Measurements from ENCODE around the gene RUFY1. TPM values are rescaled to one million over a fixed set of nuclear protein-coding genes. Genes with fewer than 3 reads are reported as not detected.
A peak's percentile ranks its signal among the peaks of the same experiment; 100 is the strongest.

RUFY1 gene
- total RNA-seq, 1 experiment from 2014 or later = 34.0 TPM

DNA sequence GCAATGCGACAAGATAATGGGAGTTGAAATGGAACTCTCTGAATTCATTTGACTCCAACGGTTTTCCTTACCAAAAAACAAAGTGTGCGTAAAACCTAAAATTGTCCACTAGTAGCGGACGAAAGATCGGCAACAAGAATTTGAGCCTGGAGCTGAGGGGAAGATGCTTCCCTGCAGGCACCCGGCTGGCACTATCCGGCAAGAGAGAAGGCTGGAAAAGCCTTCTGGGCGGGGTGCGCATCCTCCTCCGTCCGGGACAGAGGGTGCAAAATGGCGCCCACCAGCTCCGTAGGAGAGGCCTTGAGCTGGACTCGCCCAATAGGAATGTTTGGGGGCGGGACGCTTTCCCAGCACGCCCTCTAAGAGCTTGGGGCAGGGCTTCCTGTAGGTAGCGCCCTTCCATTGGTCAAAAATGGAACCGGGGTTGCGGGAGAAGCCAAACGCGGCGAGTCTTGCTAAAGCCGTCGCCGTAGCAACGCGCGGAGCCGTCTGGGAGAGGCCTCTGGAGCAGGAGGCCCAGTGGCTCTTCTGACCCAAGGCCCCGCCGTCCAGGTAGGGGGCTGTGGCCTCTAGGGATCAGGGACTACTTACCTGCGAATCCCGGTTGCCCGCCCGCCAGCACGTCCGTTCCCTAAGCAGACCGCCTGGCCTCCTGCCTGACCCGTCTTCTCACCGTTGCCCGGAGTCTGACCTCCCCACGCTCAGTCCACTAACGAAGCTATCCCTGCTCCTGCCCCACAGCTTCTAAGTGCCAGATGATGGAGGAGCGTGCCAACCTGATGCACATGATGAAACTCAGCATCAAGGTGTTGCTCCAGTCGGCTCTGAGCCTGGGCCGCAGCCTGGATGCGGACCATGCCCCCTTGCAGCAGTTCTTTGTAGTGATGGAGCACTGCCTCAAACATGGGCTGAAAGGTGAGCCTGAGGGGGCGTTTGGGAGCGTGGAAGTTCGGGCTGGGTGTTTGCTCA is 9.2 kb downstream of the RUFY1 start (continued):
- TF ChIP-seq, protein P1, sequence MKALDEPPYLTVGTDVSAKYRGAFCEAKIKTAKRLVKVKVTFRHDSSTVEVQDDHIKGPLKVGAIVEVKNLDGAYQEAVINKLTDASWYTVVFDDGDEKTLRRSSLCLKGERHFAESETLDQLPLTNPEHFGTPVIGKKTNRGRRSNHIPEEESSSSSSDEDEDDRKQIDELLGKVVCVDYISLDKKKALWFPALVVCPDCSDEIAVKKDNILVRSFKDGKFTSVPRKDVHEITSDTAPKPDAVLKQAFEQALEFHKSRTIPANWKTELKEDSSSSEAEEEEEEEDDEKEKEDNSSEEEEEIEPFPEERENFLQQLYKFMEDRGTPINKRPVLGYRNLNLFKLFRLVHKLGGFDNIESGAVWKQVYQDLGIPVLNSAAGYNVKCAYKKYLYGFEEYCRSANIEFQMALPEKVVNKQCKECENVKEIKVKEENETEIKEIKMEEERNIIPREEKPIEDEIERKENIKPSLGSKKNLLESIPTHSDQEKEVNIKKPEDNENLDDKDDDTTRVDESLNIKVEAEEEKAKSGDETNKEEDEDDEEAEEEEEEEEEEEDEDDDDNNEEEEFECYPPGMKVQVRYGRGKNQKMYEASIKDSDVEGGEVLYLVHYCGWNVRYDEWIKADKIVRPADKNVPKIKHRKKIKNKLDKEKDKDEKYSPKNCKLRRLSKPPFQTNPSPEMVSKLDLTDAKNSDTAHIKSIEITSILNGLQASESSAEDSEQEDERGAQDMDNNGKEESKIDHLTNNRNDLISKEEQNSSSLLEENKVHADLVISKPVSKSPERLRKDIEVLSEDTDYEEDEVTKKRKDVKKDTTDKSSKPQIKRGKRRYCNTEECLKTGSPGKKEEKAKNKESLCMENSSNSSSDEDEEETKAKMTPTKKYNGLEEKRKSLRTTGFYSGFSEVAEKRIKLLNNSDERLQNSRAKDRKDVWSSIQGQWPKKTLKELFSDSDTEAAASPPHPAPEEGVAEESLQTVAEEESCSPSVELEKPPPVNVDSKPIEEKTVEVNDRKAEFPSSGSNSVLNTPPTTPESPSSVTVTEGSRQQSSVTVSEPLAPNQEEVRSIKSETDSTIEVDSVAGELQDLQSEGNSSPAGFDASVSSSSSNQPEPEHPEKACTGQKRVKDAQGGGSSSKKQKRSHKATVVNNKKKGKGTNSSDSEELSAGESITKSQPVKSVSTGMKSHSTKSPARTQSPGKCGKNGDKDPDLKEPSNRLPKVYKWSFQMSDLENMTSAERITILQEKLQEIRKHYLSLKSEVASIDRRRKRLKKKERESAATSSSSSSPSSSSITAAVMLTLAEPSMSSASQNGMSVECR (CRISPR knock-in tag; IDR thresholded peaks at IDR 0.05; ENCODE audit: borderline replicate concordance) = 0 out of 2 replicates have a peak, but pooled peaks have one; percentile 58
- peak; percentile 86 for TF ChIP-seq SP1 (CRISPR knock-in tag; conservative IDR thresholded peaks at IDR 0.05)

DNA sequence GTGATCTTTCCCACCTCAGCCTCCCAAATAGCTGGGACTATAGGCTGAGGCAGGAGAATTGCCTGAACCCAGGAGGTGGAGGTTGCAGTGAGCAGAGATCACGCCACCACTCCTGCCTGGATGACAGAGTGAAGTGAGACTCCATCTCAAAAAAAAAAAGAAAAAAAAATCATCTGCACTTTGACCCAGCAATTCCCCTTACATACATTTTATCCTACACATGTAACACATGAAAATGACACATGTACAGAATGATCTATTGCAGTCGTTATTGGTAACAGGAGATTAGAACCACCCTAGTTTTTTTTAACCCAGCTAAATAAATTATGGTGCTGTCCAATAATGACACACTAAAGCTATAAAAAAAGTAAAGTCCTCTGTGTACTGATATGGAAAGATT is 14.2 kb downstream of the RUFY1 start:
- H3K27me3 Mint-ChIP-seq (ENCODE audit: low read depth) = no peaks in the 10 kb centered on the region

More for the DNA sequence above, 14.2 kb downstream of the RUFY1 start:
- ATAC-seq (no peak), DNase-seq (ENCODE audit: low spot score) (no peak)
- peaks cover 57% of the 10 kb centered on the region for H3K36me3 Mint-ChIP-seq
- ChIA-PET CTCF (interaction anchor here (1.3 kb wide), 1 partner anchor 221 kb away, joined by 5 read pairs; no protein-coding TSS in a partner anchor), POLR2A (no interaction called here)
- no peak overlapping the region for H3K4me3 Mint-ChIP-seq
- H3K27ac Mint-ChIP-seq = no peak overlapping the region
- H3K9me3 Mint-ChIP-seq = no peaks in the 10 kb centered on the region
- peaks cover 5% of the 10 kb centered on the region; the same call in 1 of the 2 replicates for H3K4me1 Mint-ChIP-seq
- TF ChIP-seq, protein P2, sequence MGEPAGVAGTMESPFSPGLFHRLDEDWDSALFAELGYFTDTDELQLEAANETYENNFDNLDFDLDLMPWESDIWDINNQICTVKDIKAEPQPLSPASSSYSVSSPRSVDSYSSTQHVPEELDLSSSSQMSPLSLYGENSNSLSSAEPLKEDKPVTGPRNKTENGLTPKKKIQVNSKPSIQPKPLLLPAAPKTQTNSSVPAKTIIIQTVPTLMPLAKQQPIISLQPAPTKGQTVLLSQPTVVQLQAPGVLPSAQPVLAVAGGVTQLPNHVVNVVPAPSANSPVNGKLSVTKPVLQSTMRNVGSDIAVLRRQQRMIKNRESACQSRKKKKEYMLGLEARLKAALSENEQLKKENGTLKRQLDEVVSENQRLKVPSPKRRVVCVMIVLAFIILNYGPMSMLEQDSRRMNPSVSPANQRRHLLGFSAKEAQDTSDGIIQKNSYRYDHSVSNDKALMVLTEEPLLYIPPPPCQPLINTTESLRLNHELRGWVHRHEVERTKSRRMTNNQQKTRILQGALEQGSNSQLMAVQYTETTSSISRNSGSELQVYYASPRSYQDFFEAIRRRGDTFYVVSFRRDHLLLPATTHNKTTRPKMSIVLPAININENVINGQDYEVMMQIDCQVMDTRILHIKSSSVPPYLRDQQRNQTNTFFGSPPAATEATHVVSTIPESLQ (CRISPR knock-in tag; IDR thresholded peaks at IDR 0.05) = no peak
- no peak for TF ChIP-seq FOXP1 (CRISPR knock-in tag; IDR thresholded peaks at IDR 0.05; ENCODE audit: borderline replicate concordance)
- TF ChIP-seq ELF4 (CRISPR knock-in tag; IDR thresholded peaks at IDR 0.05; ENCODE audit: low read depth) = no peak
- TF ChIP-seq, protein P3, sequence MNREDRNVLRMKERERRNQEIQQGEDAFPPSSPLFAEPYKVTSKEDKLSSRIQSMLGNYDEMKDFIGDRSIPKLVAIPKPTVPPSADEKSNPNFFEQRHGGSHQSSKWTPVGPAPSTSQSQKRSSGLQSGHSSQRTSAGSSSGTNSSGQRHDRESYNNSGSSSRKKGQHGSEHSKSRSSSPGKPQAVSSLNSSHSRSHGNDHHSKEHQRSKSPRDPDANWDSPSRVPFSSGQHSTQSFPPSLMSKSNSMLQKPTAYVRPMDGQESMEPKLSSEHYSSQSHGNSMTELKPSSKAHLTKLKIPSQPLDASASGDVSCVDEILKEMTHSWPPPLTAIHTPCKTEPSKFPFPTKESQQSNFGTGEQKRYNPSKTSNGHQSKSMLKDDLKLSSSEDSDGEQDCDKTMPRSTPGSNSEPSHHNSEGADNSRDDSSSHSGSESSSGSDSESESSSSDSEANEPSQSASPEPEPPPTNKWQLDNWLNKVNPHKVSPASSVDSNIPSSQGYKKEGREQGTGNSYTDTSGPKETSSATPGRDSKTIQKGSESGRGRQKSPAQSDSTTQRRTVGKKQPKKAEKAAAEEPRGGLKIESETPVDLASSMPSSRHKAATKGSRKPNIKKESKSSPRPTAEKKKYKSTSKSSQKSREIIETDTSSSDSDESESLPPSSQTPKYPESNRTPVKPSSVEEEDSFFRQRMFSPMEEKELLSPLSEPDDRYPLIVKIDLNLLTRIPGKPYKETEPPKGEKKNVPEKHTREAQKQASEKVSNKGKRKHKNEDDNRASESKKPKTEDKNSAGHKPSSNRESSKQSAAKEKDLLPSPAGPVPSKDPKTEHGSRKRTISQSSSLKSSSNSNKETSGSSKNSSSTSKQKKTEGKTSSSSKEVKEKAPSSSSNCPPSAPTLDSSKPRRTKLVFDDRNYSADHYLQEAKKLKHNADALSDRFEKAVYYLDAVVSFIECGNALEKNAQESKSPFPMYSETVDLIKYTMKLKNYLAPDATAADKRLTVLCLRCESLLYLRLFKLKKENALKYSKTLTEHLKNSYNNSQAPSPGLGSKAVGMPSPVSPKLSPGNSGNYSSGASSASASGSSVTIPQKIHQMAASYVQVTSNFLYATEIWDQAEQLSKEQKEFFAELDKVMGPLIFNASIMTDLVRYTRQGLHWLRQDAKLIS (CRISPR knock-in tag; IDR thresholded peaks at IDR 0.05; ENCODE audit: borderline replicate concordance) = no peak
- TF ChIP-seq, protein P4, sequence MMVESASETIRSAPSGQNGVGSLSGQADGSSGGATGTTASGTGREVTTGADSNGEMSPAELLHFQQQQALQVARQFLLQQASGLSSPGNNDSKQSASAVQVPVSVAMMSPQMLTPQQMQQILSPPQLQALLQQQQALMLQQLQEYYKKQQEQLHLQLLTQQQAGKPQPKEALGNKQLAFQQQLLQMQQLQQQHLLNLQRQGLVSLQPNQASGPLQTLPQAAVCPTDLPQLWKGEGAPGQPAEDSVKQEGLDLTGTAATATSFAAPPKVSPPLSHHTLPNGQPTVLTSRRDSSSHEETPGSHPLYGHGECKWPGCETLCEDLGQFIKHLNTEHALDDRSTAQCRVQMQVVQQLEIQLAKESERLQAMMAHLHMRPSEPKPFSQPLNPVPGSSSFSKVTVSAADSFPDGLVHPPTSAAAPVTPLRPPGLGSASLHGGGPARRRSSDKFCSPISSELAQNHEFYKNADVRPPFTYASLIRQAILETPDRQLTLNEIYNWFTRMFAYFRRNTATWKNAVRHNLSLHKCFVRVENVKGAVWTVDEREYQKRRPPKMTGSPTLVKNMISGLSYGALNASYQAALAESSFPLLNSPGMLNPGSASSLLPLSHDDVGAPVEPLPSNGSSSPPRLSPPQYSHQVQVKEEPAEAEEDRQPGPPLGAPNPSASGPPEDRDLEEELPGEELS (CRISPR knock-in tag; IDR thresholded peaks at IDR 0.05) = no peak
- no peak for TF ChIP-seq ZNF671 (CRISPR knock-in tag; IDR thresholded peaks at IDR 0.05)
- no peak for TF ChIP-seq CBFB (CRISPR knock-in tag; IDR thresholded peaks at IDR 0.05; ENCODE audit: low read depth)
- TF ChIP-seq, protein P5, sequence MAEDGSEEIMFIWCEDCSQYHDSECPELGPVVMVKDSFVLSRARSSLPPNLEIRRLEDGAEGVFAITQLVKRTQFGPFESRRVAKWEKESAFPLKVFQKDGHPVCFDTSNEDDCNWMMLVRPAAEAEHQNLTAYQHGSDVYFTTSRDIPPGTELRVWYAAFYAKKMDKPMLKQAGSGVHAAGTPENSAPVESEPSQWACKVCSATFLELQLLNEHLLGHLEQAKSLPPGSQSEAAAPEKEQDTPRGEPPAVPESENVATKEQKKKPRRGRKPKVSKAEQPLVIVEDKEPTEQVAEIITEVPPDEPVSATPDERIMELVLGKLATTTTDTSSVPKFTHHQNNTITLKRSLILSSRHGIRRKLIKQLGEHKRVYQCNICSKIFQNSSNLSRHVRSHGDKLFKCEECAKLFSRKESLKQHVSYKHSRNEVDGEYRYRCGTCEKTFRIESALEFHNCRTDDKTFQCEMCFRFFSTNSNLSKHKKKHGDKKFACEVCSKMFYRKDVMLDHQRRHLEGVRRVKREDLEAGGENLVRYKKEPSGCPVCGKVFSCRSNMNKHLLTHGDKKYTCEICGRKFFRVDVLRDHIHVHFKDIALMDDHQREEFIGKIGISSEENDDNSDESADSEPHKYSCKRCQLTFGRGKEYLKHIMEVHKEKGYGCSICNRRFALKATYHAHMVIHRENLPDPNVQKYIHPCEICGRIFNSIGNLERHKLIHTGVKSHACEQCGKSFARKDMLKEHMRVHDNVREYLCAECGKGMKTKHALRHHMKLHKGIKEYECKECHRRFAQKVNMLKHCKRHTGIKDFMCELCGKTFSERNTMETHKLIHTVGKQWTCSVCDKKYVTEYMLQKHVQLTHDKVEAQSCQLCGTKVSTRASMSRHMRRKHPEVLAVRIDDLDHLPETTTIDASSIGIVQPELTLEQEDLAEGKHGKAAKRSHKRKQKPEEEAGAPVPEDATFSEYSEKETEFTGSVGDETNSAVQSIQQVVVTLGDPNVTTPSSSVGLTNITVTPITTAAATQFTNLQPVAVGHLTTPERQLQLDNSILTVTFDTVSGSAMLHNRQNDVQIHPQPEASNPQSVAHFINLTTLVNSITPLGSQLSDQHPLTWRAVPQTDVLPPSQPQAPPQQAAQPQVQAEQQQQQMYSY (CRISPR knock-in tag; IDR thresholded peaks at IDR 0.05) = no peak
